VCaP (cell line): ENCODE results near the gene CDK6.

Source experiments
- H3K27ac ChIP-seq: fragments of 450-650 bp; 2 replicates; pipeline ENCODE4 v1.5.1; 2017
- CTCF ChIP-seq: fragments of 450-650 bp; conservative IDR thresholded peaks from 2 replicates; pipeline ENCODE4 v1.5.1; 2017; ENCODE audit warnings: mild to moderate bottlenecking, moderate library complexity

The CDK6 gene

DNA sequence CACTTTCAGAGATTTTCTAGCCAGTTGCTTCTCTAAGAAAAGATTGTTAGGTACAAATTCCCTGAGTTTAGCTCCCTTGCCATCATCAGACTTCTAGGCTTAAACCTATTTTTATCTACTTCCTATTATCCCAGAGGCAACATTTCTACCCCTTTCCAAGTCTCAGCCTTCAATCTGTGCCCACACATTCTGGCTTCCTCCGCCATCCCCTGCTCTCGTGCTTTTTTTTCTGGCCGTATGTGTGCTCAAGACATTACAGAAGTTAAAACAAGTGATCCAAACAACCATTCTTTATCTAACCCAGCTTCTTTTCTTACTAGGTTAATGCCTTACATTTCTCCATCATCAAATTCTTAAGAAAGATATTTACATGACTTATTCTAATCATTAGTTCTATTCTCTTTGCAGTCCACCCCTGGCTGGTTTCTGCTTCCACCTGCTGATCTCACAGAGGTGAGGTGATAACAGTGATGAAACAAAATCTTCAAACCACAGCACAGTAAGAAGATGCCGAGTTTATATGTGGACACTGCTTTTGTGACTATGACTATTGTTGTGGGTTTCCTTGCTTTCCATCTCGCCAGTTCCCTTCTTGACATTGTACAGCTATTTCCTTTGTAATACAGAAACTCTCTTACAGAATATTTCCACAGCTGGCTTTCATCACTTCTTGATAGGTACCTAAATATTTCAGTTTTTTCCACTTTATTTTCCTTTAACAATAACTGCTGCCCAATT is 18.3 kb upstream of the CDK6 start:
- no peak for TF ChIP-seq CTCF
- no peak overlapping the region for H3K27ac ChIP-seq

DNA sequence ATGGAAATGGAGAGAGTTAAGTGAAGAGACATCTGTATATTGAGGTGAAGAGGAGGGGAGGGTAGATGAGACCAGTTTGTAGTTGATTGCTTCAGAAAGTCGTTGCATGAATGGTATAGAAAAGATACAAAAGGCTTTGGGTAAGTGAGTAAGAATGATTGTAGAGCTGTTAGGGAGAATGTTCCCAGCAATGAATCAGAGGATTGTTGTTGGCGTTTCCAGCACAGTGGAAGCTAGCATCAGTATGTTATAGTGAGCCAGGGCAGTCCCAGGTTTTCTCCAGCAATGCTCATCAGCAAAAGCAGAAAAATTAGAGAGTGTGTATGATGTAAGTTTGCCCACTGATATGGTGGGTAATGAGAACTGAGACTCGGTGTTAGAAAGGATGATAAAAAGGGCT is 15.4 kb upstream of the CDK6 start:
- TF ChIP-seq CTCF, result no peak
- no peak overlapping the region for H3K27ac ChIP-seq

DNA sequence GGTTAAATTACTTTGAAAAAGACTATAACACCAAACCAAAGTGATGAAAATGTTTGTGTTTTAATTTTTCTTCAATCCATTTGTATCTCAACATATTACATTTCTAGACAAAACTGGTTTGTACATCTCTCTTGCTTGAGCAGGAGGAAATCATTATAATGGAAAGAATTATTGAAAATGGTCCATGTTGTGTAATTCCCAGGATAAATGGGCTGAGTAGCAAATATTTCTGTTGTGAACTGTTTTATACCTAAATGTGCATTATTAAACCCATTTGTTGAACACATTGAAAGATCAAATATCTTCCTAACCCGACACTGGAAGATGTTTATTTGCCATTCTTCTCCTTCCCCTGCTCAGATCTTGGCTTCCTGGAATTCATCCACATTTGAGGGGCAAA is 14.1 kb upstream of the CDK6 start:
- H3K27ac ChIP-seq, result no peak overlapping the region
- TF ChIP-seq CTCF, result no peak

DNA sequence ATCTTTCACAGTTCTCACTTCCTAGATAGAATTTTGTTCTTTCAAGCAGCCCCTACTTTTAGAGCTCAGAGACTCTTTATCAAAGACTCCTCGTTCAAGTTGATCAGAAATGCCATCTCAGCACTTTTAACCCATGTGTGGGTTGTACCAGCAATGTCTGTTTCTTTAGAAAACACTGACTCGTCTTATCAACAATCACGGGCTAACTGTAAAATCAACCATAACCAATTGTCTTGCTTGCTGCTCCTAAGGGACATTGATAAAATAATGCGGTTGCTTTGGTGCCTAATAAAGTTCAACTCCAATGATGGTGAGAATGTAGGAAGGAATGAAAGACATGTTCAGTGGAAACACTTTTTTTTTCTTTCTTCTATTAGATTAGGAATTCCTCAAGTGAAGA is 12.9 kb upstream of the CDK6 start:
- TF ChIP-seq CTCF, result no peak
- no peak overlapping the region for H3K27ac ChIP-seq

DNA sequence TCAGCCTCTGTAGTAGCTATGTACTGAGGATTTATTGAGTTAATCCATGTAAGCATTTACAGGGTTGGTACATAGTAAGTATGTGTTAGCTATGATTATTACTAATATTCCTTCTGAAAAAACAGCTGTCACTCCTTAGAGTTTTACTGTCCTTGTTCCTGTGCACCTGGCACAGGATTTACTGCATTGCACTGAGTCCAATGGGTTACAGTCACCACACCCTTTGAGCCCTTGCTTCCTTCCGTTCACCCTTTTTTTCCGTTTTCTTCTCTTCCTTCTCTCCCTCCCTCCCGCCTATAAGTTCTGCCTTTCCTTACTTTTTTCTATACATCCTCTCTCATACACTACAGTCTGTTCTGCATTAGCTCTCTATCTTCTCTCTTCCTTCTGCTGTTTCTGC is 12.5 kb upstream of the CDK6 start:
- H3K27ac ChIP-seq, result no peak overlapping the region
- no peak for TF ChIP-seq CTCF

GRCh38 chr7:92848441-92848840 is 12.1 kb upstream of the CDK6 start:
- TF ChIP-seq CTCF, result no peak
- no peak overlapping the region for H3K27ac ChIP-seq

GRCh38 chr7:92847305-92847704 is 10.9 kb upstream of the CDK6 start:
- H3K27ac ChIP-seq, result no peak overlapping the region
- no peak for TF ChIP-seq CTCF
